Osteoblast (primary cell): ENCODE results near the gene GRIN2D. TPM values are rescaled to one million over a fixed set of nuclear protein-coding genes. Genes with fewer than 3 reads are reported as not detected.
A peak's percentile ranks its signal among the peaks of the same experiment; 100 is the strongest.

Experiments
- DNase-seq: peaks from one replicate; pipeline ENCODE4 v3.0.0; 2011; ENCODE audit warnings: low spot score, mixed read lengths; ENCODE audit not compliant: insufficient read length; ENCODE audit errors: missing footprints
- H2AFZ ChIP-seq: 2 replicates; pipeline ENCODE4 v1.6.0; 2011; ENCODE audit warnings: mild to moderate bottlenecking, low read length
- H3K27ac ChIP-seq: 2 replicates; pipeline ENCODE4 v1.5.1; 2011; ENCODE audit warnings: mild to moderate bottlenecking, low read depth, low read length, moderate library complexity
- H3K27me3 ChIP-seq: 2 replicates; pipeline ENCODE4 v1.6.0; 2012; ENCODE audit warnings: mild to moderate bottlenecking, control low read depth, inconsistent platforms, low read length, moderate library complexity; ENCODE audit not compliant: insufficient read depth
- H3K36me3 ChIP-seq: 2 replicates; pipeline ENCODE4 v1.5.1; 2011; ENCODE audit warnings: mild to moderate bottlenecking, low read length, control low read depth, moderate library complexity; ENCODE audit not compliant: insufficient read depth
- H3K4me1 ChIP-seq: 2 replicates; pipeline ENCODE4 v1.5.1; 2011; ENCODE audit warnings: mild to moderate bottlenecking, low read length, control low read depth, moderate library complexity; ENCODE audit not compliant: insufficient read depth
- H3K4me2 ChIP-seq: 2 replicates; pipeline ENCODE4 v1.6.0; 2011; ENCODE audit warnings: mild to moderate bottlenecking, low read length; ENCODE audit not compliant: insufficient read depth
- H3K4me3 ChIP-seq: fragments of 200-600 bp; sonication (generic); 3 replicates; pipeline ENCODE4 v1.5.1; 2012; ENCODE audit warnings: mild to moderate bottlenecking, low read length, inconsistent platforms; ENCODE audit not compliant: insufficient read depth
- H3K79me2 ChIP-seq: 2 replicates; pipeline ENCODE4 v1.6.0; 2012; ENCODE audit warnings: mild to moderate bottlenecking, low read length, control low read depth, inconsistent platforms; ENCODE audit not compliant: insufficient read depth
- H3K9me3 ChIP-seq: 2 replicates; pipeline ENCODE4 v1.5.1; 2011; ENCODE audit warnings: low read depth, low read length, control low read depth
- H4K20me1 ChIP-seq: 2 replicates; pipeline ENCODE4 v1.6.0; 2012; ENCODE audit warnings: mild to moderate bottlenecking, low read length, control low read depth; ENCODE audit not compliant: insufficient read depth
- CTCF ChIP-seq: IDR thresholded peaks from 2 replicates; pipeline ENCODE4 v1.5.1; 2011; ENCODE audit warnings: mild to moderate bottlenecking, low read depth, low read length, moderate library complexity; ENCODE audit errors: extremely low read depth
- total RNA-seq: library from RNA; depleted of rRNA; stranded (reverse); fragments of >200 nt; gene quantifications from 2 replicates; pipeline ENCODE4 v1.2.3, GENCODE V29; 2012

GRIN2D gene
- total RNA-seq, 1 donor = under 0.01 TPM

GRCh38 chr19:48364598-48365348 lies 28.7 kb upstream of the GRIN2D start:
- no peak overlapping the region for H3K27ac ChIP-seq
- peak overlapping the region; percentile 89 for H2AFZ ChIP-seq
- no peaks in the 10 kb centered on the region for H3K9me3 ChIP-seq
- TF ChIP-seq CTCF = no peak
- peaks cover 8% of the 10 kb centered on the region for H3K4me1 ChIP-seq
- no peaks in the 10 kb centered on the region for H4K20me1 ChIP-seq
- DNase-seq = no peak
- peak overlapping the region; percentile 99 for H3K4me2 ChIP-seq
- H3K27me3 ChIP-seq = no peaks in the 10 kb centered on the region
- no peaks in the 10 kb centered on the region for H3K79me2 ChIP-seq
- H3K4me3 ChIP-seq = peak overlapping the region; percentile 81
- H3K36me3 ChIP-seq = no peaks in the 10 kb centered on the region

GRCh38 chr19:48365602-48366001 lies 27.9 kb upstream of the GRIN2D start:
- H4K20me1 ChIP-seq = no peaks in the 10 kb centered on the region
- no peaks in the 10 kb centered on the region for H3K79me2 ChIP-seq
- no peak overlapping the region for H2AFZ ChIP-seq
- H3K4me3 ChIP-seq = no peak overlapping the region
- H3K36me3 ChIP-seq = no peaks in the 10 kb centered on the region
- H3K27ac ChIP-seq = no peak overlapping the region
- peaks cover 8% of the 10 kb centered on the region for H3K4me1 ChIP-seq
- DNase-seq = no peak
- no peak overlapping the region for H3K4me2 ChIP-seq
- no peaks in the 10 kb centered on the region for H3K9me3 ChIP-seq
- no peak for TF ChIP-seq CTCF
- H3K27me3 ChIP-seq = no peaks in the 10 kb centered on the region

GRCh38 chr19:48367855-48368254 lies 25.6 kb upstream of the GRIN2D start:
- Histone ChIP-seq H3K79me2 (no peaks in the 10 kb centered on the region), H3K27ac (no peak overlapping the region), H2AFZ (no peak overlapping the region), H3K4me2 (no peak overlapping the region), H3K36me3 (no peaks in the 10 kb centered on the region), H3K9me3 (no peaks in the 10 kb centered on the region), H3K4me3 (no peak overlapping the region), H4K20me1 (no peaks in the 10 kb centered on the region), H3K4me1 (peaks cover 8% of the 10 kb centered on the region), H3K27me3 (no peaks in the 10 kb centered on the region)
- DNase-seq = no peak
- TF ChIP-seq CTCF = no peak

- no peak overlapping the region for H2AFZ ChIP-seq
- H3K36me3 ChIP-seq = no peaks in the 10 kb centered on the region
- TF ChIP-seq CTCF = no peak
- H3K27ac ChIP-seq = no peak overlapping the region
- H3K27me3 ChIP-seq = no peaks in the 10 kb centered on the region
- H3K4me2 ChIP-seq = no peak overlapping the region
- H3K9me3 ChIP-seq = no peaks in the 10 kb centered on the region
- H4K20me1 ChIP-seq = no peaks in the 10 kb centered on the region
- no peaks in the 10 kb centered on the region for H3K79me2 ChIP-seq
- no peak overlapping the region for H3K4me3 ChIP-seq
- no peak for DNase-seq
- H3K4me1 ChIP-seq = peaks cover 4% of the 10 kb centered on the region
Observed at GRCh38 chr19:48368936-48369335, 24.5 kb upstream of the GRIN2D start.
